NCI-H1694 (cell line): ENCODE data around the gene LYST.
A peak's percentile ranks its signal among the peaks of the same experiment; 100 is the strongest.

Experiments used
- DNase-seq: peaks from one replicate; lab custom pipeline; 2025; lab: John Stamatoyannopoulos, UW

Gene LYST

GRCh38 chr1:235883261-235883927 is 16.7 kb upstream of the LYST start:
- peak; percentile 92 for DNase-seq

GRCh38 chr1:235882816-235883215 is 16.1 kb upstream of the LYST start:
- no peak for DNase-seq

- no peak for DNase-seq
These were observed 15.4 kb upstream of the LYST start for GRCh38 chr1:235881930-235882700.

- peak; percentile 92 for DNase-seq
These were observed 11.5 kb upstream of the LYST start for GRCh38 chr1:235878082-235878811.

- DNase-seq, result no peak
These were observed 9.7 kb upstream of the LYST start for GRCh38 chr1:235876402-235876841.

- DNase-seq, result no peak
These were observed 8.4 kb upstream of the LYST start for GRCh38 chr1:235875036-235875597.

- DNase-seq, result no peak
These were observed 7.6 kb upstream of the LYST start for GRCh38 chr1:235874261-235874660.

- DNase-seq, result no peak
These were observed 6.9 kb upstream of the LYST start for GRCh38 chr1:235873571-235873970.

- no peak for DNase-seq
These were observed 6.3 kb upstream of the LYST start for GRCh38 chr1:235873045-235873444.

- no peak for DNase-seq
These were observed 5.6 kb upstream of the LYST start for GRCh38 chr1:235872270-235872669.

- no peak for DNase-seq
These were observed 1.3 kb upstream of the LYST start for GRCh38 chr1:235867903-235868469.

GRCh38 chr1:235866913-235867845 is 473 bp upstream of the LYST start:
- DNase-seq, result peak; percentile 85

- DNase-seq, result no peak
These were observed 1.0 kb downstream of the LYST start for GRCh38 chr1:235865565-235866204.

- DNase-seq, result no peak
These were observed 1.7 kb downstream of the LYST start for GRCh38 chr1:235864931-235865525.

GRCh38 chr1:235864469-235864868 is 2.2 kb downstream of the LYST start:
- DNase-seq, result no peak

GRCh38 chr1:235863699-235864093 is 3.0 kb downstream of the LYST start:
- DNase-seq, result no peak

- DNase-seq, result no peak
These were observed 4.8 kb downstream of the LYST start for GRCh38 chr1:235861857-235862256.

- no peak for DNase-seq
These were observed 5.9 kb downstream of the LYST start for GRCh38 chr1:235860829-235861228.

GRCh38 chr1:235859789-235860188 is 6.9 kb downstream of the LYST start:
- no peak for DNase-seq

- no peak for DNase-seq
These were observed 7.9 kb downstream of the LYST start for GRCh38 chr1:235858766-235859165.
